ENCODE measurements around the gene CLCA1. TPM values are rescaled to one million over a fixed set of nuclear protein-coding genes. Genes with fewer than 3 reads are reported as not detected.

Gene CLCA1
- total and polyA plus RNA-seq, 8 donors = 0.05 to 0.44 (median 0.11) TPM; not detected in 5

GRCh38 chr1:86448670-86449069 lies 20.1 kb upstream of the CLCA1 start:
- H3K27ac ChIP-seq = no peak overlapping the region
- no peaks in the 10 kb centered on the region for H3K4me1 ChIP-seq
- no peak for TF ChIP-seq CTCF (IDR thresholded peaks at IDR 0.05)
- no peaks in the 10 kb centered on the region for H3K27me3 ChIP-seq
- H3K4me3 ChIP-seq = no peak overlapping the region
- intact Hi-C loops (cut with DNase I) = no loop called here
- no peaks in the 10 kb centered on the region for H3K36me3 ChIP-seq
- H3K9me3 ChIP-seq = no peaks in the 10 kb centered on the region
- WGBS, 2 donors = 79 to 86% methylated on average over 1 of the region's 1 CpG
- ATAC-seq (no peak), FAIRE-seq (no peak), DNase-seq (no peak)

GRCh38 chr1:86449103-86449502 lies 19.6 kb upstream of the CLCA1 start:
- Histone ChIP-seq H3K36me3 (no peaks in the 10 kb centered on the region), H3K4me1 (no peaks in the 10 kb centered on the region), H3K27me3 (no peaks in the 10 kb centered on the region), H3K9me3 (no peaks in the 10 kb centered on the region), H3K27ac (no peak overlapping the region), H3K4me3 (no peak overlapping the region)
- 81 to 92% methylated on average over 1 of the region's 1 CpG for WGBS, 2 donors
- no peak for TF ChIP-seq CTCF (IDR thresholded peaks at IDR 0.05)
- DNase-seq (no peak), FAIRE-seq (no peak), ATAC-seq (no peak)
- intact Hi-C loops (cut with DNase I) = no loop called here

- ATAC-seq (no peak), FAIRE-seq (no peak), DNase-seq (no peak)
- Histone ChIP-seq H3K27ac (no peak overlapping the region), H3K4me1 (no peaks in the 10 kb centered on the region), H3K4me3 (no peak overlapping the region), H3K27me3 (no peaks in the 10 kb centered on the region), H3K36me3 (no peaks in the 10 kb centered on the region), H3K9me3 (no peaks in the 10 kb centered on the region)
- TF ChIP-seq CTCF (IDR thresholded peaks at IDR 0.05) = no peak
- 55 to 57% methylated on average over 3 of the region's 3 CpGs for WGBS, 2 donors
- intact Hi-C loops (cut with DNase I) = no loop called here
Measured at GRCh38 chr1:86450847-86451246, 17.9 kb upstream of the CLCA1 start.

- Histone ChIP-seq H3K27ac (no peak overlapping the region), H3K9me3 (no peaks in the 10 kb centered on the region), H3K4me1 (no peaks in the 10 kb centered on the region), H3K27me3 (no peaks in the 10 kb centered on the region), H3K4me3 (no peak overlapping the region), H3K36me3 (no peaks in the 10 kb centered on the region)
- DNase-seq = no peak
- no peak for ATAC-seq
- 61 to 68% methylated on average over 3 of the region's 3 CpGs for WGBS, 2 donors
- no peak for TF ChIP-seq CTCF (IDR thresholded peaks at IDR 0.05)
- FAIRE-seq = no peak
- intact Hi-C loops (cut with DNase I) = no loop called here
Measured at GRCh38 chr1:86453664-86454063, 15.1 kb upstream of the CLCA1 start.

- Histone ChIP-seq H3K4me3 (no peak overlapping the region), H3K9me3 (no peaks in the 10 kb centered on the region), H3K36me3 (no peaks in the 10 kb centered on the region), H3K4me1 (no peaks in the 10 kb centered on the region), H3K27me3 (no peaks in the 10 kb centered on the region), H3K27ac (no peak overlapping the region)
- DNase-seq (no peak), ATAC-seq (no peak), FAIRE-seq (no peak)
- intact Hi-C loops (cut with DNase I) = no loop called here
- 68 to 78% methylated on average over 5 of the region's 5 CpGs for WGBS, 2 donors
- TF ChIP-seq CTCF (IDR thresholded peaks at IDR 0.05) = no peak
Measured at GRCh38 chr1:86455073-86455472, 13.7 kb upstream of the CLCA1 start.

All from pancreas (tissue), 10 donors.